NCI-H1436 treated with DMSO at 0.1 percent for 48 hours (cell line): Measurements from ENCODE around the gene INPPL1.

Experiments
- DNase-seq: peaks from one replicate; lab custom pipeline; 2025; lab: John Stamatoyannopoulos, UW

The INPPL1 gene

GRCh38 chr11:72233056-72233772, 8.6 kb downstream of the INPPL1 start:
- DNase-seq: no peak

GRCh38 chr11:72233773-72234513, 9.4 kb downstream of the INPPL1 start:
- DNase-seq: no peak

- no peak for DNase-seq
These were observed 9.9 kb downstream of the INPPL1 start for GRCh38 chr11:72234514-72234830.

- DNase-seq: no peak
These were observed 10.4 kb downstream of the INPPL1 start for GRCh38 chr11:72234920-72235319.

- DNase-seq: no peak
These were observed 10.9 kb downstream of the INPPL1 start for GRCh38 chr11:72235351-72236057.

- no peak for DNase-seq
These were observed 11.6 kb downstream of the INPPL1 start for GRCh38 chr11:72236083-72236697.

- no peak for DNase-seq
These were observed 12.2 kb downstream of the INPPL1 start for GRCh38 chr11:72236774-72237111.

- DNase-seq: no peak
These were observed 12.8 kb downstream of the INPPL1 start for GRCh38 chr11:72237112-72237931.

- DNase-seq: no peak
These were observed 13.5 kb downstream of the INPPL1 start for GRCh38 chr11:72238040-72238450.

GRCh38 chr11:72238492-72239312, 14.1 kb downstream of the INPPL1 start:
- no peak for DNase-seq

- no peak for DNase-seq
These were observed 14.8 kb downstream of the INPPL1 start for GRCh38 chr11:72239313-72239848.

- DNase-seq: no peak
These were observed 15.4 kb downstream of the INPPL1 start for GRCh38 chr11:72239849-72240460.

- no peak for DNase-seq
These were observed 16.1 kb downstream of the INPPL1 start for GRCh38 chr11:72240461-72241290.

- DNase-seq: no peak
These were observed 16.8 kb downstream of the INPPL1 start for GRCh38 chr11:72241291-72241781.

GRCh38 chr11:72242141-72242540, 17.6 kb downstream of the INPPL1 start:
- no peak for DNase-seq

- no peak for DNase-seq
These were observed 18.8 kb downstream of the INPPL1 start for GRCh38 chr11:72243173-72244059.

- DNase-seq: no peak
These were observed 19.4 kb downstream of the INPPL1 start, which contains the start of gene PHOX2A for GRCh38 chr11:72244060-72244360. TSS of gene PHOX2A (minus strand) at chr11:72244176. CDS start at chr11:72244004, 172 bp downstream.
